Ishikawa (cell line): ENCODE results near the gene ZNF267.

Experiments used
- RAD21 ChIP-seq: IDR thresholded peaks from 2 replicates; pipeline ENCODE4 v1.6.1; 2012; ENCODE audit warnings: low read depth
- TCF12 ChIP-seq: IDR thresholded peaks from 2 replicates; pipeline ENCODE4 v1.6.1; 2012; ENCODE audit warnings: low read depth
- TF ChIP-seq, protein P1 (sequence below): IDR thresholded peaks from 2 replicates; pipeline ENCODE4 v1.6.1; 2012

DNA sequence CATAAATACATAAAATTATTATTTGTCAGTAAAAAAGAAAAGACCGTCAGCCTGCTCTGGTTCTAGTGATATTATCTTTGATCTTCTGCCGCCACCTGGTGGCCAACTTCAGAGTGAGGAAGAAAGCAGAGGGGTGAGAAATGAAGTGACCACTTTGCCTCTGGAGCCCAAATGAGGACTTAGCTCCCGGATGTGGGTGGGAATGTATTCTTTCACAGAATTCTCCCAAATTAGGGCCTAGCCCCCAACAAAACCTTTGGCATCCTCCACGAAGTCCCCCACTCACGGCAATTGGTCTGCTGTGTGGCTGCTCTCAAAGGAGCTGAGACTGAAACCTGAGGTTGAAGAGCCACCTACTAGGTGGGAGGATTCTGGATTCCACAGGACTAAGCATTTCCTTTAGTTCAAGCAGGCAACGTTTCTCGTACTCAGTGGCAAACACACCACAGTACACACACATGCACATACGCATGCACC lies 4.9 kb upstream of the ZNF267 start:
- TF ChIP-seq TCF12 (no peak), RAD21 (peak; percentile 80)
- TF ChIP-seq, protein P1, sequence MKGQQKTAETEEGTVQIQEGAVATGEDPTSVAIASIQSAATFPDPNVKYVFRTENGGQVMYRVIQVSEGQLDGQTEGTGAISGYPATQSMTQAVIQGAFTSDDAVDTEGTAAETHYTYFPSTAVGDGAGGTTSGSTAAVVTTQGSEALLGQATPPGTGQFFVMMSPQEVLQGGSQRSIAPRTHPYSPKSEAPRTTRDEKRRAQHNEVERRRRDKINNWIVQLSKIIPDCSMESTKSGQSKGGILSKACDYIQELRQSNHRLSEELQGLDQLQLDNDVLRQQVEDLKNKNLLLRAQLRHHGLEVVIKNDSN = no peak
